K562 (cell line): ENCODE measurements around the gene LZTFL1.

Experiments used
- GATAD2A ChIP-seq: fragments of 450-650 bp; IDR thresholded peaks from 2 replicates; pipeline ENCODE4 v1.6.1; 2017
- POLR2AphosphoS5 ChIP-seq: IDR thresholded peaks from 2 replicates; pipeline ENCODE4 v1.6.1; 2011; ENCODE audit warnings: mild to moderate bottlenecking, low read depth, low read length, moderate library complexity; ENCODE audit not compliant: control insufficient read depth, insufficient read depth
- TF ChIP-seq, protein P1 (sequence below), 3 experiments: IDR thresholded peaks in 2 of 3; conservative IDR thresholded peaks in 1 of 3; 2 replicates each; pipeline ENCODE4 v1.5.1; 2011 to 2012; ENCODE audit warnings: low read length in 3 of 3, mild to moderate bottlenecking in 3 of 3, control low read depth in 2 of 3, improper control_type of control experiment in 1 of 3, inconsistent platforms in 1 of 3, low read depth in 1 of 3, mixed read lengths in 1 of 3, moderate library complexity in 1 of 3; ENCODE audit not compliant: insufficient read depth in 2 of 3
- TF ChIP-seq, protein P2 (sequence below): sonication (generic); formaldehyde crosslinking; IDR thresholded peaks from 2 replicates; pipeline ENCODE4 v1.8.1; 2023; ENCODE audit warnings: mild to moderate bottlenecking, missing genetic modification reagents, moderate library complexity

DNA sequence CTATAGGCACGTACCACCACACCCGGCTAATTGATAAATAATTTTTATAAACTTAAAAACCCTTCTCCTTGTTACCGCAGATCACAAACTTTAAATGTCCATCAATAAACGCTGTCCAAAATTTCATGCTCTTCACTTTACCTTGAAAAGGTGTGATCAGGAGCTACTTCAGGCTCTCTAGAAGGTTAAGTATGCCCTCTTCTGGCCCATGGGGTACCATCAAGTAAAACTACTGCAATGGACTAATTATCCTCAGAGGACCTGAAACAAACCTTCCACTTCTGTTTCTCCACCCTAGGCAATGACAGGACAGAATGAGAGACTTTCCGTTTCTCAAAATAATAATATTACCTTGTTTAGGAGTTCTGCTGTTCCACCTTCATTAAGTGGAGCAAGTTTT is 9.2 kb downstream of the LZTFL1 start:
- TF ChIP-seq POLR2AphosphoS5 (no peak), GATAD2A (no peak)
- TF ChIP-seq, protein P1, sequence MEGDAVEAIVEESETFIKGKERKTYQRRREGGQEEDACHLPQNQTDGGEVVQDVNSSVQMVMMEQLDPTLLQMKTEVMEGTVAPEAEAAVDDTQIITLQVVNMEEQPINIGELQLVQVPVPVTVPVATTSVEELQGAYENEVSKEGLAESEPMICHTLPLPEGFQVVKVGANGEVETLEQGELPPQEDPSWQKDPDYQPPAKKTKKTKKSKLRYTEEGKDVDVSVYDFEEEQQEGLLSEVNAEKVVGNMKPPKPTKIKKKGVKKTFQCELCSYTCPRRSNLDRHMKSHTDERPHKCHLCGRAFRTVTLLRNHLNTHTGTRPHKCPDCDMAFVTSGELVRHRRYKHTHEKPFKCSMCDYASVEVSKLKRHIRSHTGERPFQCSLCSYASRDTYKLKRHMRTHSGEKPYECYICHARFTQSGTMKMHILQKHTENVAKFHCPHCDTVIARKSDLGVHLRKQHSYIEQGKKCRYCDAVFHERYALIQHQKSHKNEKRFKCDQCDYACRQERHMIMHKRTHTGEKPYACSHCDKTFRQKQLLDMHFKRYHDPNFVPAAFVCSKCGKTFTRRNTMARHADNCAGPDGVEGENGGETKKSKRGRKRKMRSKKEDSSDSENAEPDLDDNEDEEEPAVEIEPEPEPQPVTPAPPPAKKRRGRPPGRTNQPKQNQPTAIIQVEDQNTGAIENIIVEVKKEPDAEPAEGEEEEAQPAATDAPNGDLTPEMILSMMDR (IDR thresholded peaks at IDR 0.05 in 2 of 3, conservative IDR thresholded peaks at IDR 0.05 in 1 of 3; ENCODE audit: insufficient read depth in 2 of 3, low read depth in 1 of 3, low read length in 3 of 3): peak; percentile 43 to 54 (median 48); a peak in 4 of 6 replicates
- TF ChIP-seq, protein P2, sequence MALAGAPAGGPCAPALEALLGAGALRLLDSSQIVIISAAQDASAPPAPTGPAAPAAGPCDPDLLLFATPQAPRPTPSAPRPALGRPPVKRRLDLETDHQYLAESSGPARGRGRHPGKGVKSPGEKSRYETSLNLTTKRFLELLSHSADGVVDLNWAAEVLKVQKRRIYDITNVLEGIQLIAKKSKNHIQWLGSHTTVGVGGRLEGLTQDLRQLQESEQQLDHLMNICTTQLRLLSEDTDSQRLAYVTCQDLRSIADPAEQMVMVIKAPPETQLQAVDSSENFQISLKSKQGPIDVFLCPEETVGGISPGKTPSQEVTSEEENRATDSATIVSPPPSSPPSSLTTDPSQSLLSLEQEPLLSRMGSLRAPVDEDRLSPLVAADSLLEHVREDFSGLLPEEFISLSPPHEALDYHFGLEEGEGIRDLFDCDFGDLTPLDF: no peak
